ENCODE measurements around the gene SCD5.

- no peak for TF ChIP-seq POLR2A (IDR thresholded peaks at IDR 0.05)
- no peak for TF ChIP-seq CTCF (IDR thresholded peaks at IDR 0.05)
- TF ChIP-seq POLR2AphosphoS5 (IDR thresholded peaks at IDR 0.05) = no peak
These were observed 12.8 kb downstream of the SCD5 start for GRCh38 chr4:82785611-82786400.

Measured in prostate gland (tissue), 2 donors.